DND-41 (cell line): ENCODE data around the gene GNB3.

Experiments used
- CTCF ChIP-seq: IDR thresholded peaks from 2 replicates; pipeline ENCODE4 v1.5.1; 2012; ENCODE audit warnings: borderline replicate concordance, low read length, moderate library complexity, mild to moderate bottlenecking; ENCODE audit not compliant: poor library complexity, severe bottlenecking; ENCODE audit errors: extremely low read depth
- EZH2 ChIP-seq: IDR thresholded peaks from 3 replicates; pipeline ENCODE4 v1.6.1; 2012; ENCODE audit warnings: borderline replicate concordance, low read depth, mild to moderate bottlenecking, moderate library complexity, low read length, inconsistent platforms; ENCODE audit not compliant: severe bottlenecking

DNA sequence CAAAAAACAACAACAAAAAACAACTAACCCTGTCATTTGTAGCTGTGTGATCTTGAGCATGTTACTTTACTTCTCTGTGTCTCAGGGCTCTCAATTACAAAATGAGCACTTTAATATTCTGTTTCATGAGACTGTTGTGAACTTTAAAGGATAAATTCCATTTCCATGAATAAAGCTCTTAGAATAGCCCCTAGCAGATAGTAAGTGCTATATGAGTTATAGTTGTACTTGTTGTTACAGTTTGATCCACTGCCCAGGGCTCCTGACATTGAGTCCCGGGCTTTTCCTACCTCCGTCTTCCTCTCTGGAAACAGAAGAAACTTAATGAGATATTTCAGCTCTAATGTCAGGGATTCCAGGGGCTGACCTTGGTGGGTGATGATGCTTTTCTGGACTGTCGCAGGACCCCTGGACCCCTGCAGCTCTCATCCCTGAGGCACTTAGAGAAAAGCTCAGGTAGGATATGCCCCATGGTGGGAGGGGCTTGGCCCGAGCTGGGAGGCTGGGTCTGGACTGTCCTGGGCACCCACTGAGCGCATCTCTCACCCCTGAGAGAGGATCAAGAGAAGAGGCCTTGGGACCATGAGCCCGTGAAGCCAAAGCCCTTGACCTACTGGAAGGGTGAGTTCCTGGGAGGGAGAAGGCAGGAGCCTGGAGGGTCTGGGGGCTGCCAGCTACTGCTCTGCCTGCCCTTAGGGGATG, 7.4 kb upstream of the GNB3 start:
- no peak for TF ChIP-seq CTCF
- TF ChIP-seq EZH2, result no peak
